ACC112 (cell line): ENCODE results near the gene HPSE.
"Not testable (repeated sequence)": the region's sequence is repeated elsewhere in the genome, so short reads cannot be mapped to it uniquely, and the experiment has no call there.

ENCODE experiments used
- H2AFZ ChIP-seq: fragments of 200-600 bp; sonication (generic); one replicate; pipeline ENCODE4 v1.6.0; 2017; ENCODE audit warnings: antibody characterized with exemption, low read length; ENCODE audit not compliant: unreplicated experiment
- H3K27ac ChIP-seq: fragments of 200-600 bp; sonication (generic); 2 replicates; pipeline ENCODE4 v1.5.1; 2014; ENCODE audit warnings: low read depth, mild to moderate bottlenecking, antibody characterized with exemption, low read length, moderate library complexity
- H3K27me3 ChIP-seq: fragments of 200-600 bp; sonication (generic); 2 replicates; pipeline ENCODE4 v1.6.1; 2014; ENCODE audit warnings: mild to moderate bottlenecking, antibody characterized with exemption, low read length, moderate library complexity, mixed read lengths; ENCODE audit not compliant: insufficient read depth
- H3K36me3 ChIP-seq: fragments of 200-600 bp; sonication (generic); 2 replicates; pipeline ENCODE4 v1.6.1; 2016; ENCODE audit warnings: mild to moderate bottlenecking, antibody characterized with exemption, low read length, moderate library complexity, mixed read lengths; ENCODE audit not compliant: insufficient read depth
- H3K4me1 ChIP-seq: fragments of 200-600 bp; sonication (generic); one replicate; pipeline ENCODE4 v1.6.1; 2016; ENCODE audit warnings: low read length, mixed read lengths; ENCODE audit not compliant: insufficient read depth, unreplicated experiment, control insufficient read depth
- H3K4me3 ChIP-seq: fragments of 200-600 bp; sonication (generic); 2 replicates; pipeline ENCODE4 v1.5.1; 2014; ENCODE audit warnings: mild to moderate bottlenecking, low read depth, low read length
- H3K79me2 ChIP-seq: fragments of 200-600 bp; sonication (generic); one replicate; pipeline ENCODE4 v1.6.0; 2016; ENCODE audit warnings: low read length; ENCODE audit not compliant: control insufficient read depth, unreplicated experiment, insufficient read depth

Gene HPSE

DNA sequence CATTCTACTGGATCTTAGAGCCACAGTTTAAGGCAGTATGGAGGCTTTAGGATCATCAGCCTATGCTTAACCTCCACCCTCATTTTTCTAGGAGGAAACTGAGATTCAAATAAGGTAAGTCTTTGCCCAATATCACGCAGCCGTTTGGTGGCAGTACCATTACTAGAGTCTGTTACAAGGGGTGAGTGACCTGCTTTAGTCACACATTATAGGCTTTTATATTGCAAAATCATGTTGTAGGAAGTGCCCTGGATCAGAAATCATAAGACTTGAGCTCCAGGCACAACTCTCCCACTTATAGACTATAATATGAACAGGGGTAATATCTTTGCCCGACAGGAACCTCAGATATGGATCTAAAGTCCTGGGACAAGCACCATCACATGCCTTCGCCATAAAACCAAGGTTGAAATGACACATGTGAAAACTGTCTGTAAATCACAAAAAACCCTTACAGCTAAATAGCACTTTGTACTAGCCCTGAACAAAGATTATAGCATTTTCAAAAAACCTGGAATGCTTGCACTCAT is 19.2 kb downstream of the HPSE start:
- Histone ChIP-seq H3K4me3 (no peak overlapping the region), H3K79me2 (no peaks in the 10 kb centered on the region), H3K4me1 (peaks cover 5% of the 10 kb centered on the region), H2AFZ (no peak overlapping the region), H3K36me3 (no peaks in the 10 kb centered on the region), H3K27ac (no peak overlapping the region), H3K27me3 (no peaks in the 10 kb centered on the region)

DNA sequence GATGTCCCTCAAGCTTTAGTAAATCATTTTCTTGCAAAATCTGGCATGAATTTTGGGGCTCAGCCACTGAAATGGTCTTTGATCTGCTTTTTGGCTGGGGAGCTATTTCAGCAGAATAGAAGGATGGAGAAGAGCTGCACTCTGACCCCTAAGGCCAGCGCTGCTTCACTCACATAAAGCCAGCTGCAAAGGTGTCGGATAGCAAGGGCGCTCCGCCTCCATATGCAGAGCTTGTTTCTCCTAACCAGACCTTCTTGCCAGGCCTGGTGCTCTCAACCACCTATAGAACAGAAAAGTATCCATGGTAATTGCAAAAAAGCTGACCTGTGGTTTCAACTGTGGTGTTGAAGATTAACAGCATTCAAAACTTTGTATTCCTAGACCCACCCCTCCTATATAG is 26.0 kb downstream of the HPSE start:
- no peaks in the 10 kb centered on the region for H3K36me3 ChIP-seq

DNA sequence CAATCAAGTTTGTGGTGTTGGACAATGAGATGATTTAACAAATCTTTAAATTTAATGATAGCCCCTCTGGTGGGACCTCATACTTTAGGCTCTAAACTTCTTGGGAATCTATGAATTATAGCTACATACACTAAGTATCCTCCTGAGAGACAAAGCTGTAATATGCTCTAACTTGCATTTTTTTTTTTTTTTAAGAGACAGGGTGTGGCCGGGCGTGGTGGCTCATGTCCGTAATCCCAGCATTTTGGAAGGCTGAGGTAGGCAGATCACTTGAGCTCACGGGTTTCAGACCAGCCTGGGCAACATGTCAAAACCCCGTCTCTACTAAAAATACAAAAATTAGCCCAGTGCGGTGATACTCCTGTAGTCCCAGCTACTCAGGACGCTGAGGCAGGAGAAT is 26.7 kb downstream of the HPSE start:
- no peaks in the 10 kb centered on the region for H3K36me3 ChIP-seq
- H3K4me1 ChIP-seq: no peaks in the 10 kb centered on the region
- H3K27me3 ChIP-seq: no peaks in the 10 kb centered on the region
- H3K4me3 ChIP-seq: no peak overlapping the region
- no peak overlapping the region for H2AFZ ChIP-seq
- H3K79me2 ChIP-seq: no peaks in the 10 kb centered on the region
- no peak overlapping the region for H3K27ac ChIP-seq

More for the DNA sequence above, 26.0 kb downstream of the HPSE start:
- no peaks in the 10 kb centered on the region for H3K79me2 ChIP-seq
- H3K27me3 ChIP-seq: no peaks in the 10 kb centered on the region
- no peak overlapping the region for H2AFZ ChIP-seq
- no peaks in the 10 kb centered on the region for H3K4me1 ChIP-seq
- H3K27ac ChIP-seq: no peak overlapping the region
- no peak overlapping the region for H3K4me3 ChIP-seq

GRCh38 chr4:83305187-83305586 is 29.5 kb downstream of the HPSE start:
- H3K36me3 ChIP-seq: no peaks in the 10 kb centered on the region
- H3K79me2 ChIP-seq: no peaks in the 10 kb centered on the region
- no peaks in the 10 kb centered on the region for H3K4me1 ChIP-seq
- no peaks in the 10 kb centered on the region for H3K27me3 ChIP-seq
- H3K27ac ChIP-seq: no peak overlapping the region
- no peak overlapping the region for H2AFZ ChIP-seq
- H3K4me3 ChIP-seq: no peak overlapping the region

GRCh38 chr4:83297548-83298260 is 36.9 kb downstream of the HPSE start:
- Histone ChIP-seq H3K4me1 (no peaks in the 10 kb centered on the region), H3K27me3 (no peaks in the 10 kb centered on the region), H2AFZ (no peak overlapping the region), H3K4me3 (no peak overlapping the region), H3K36me3 (no peaks in the 10 kb centered on the region), H3K27ac (no peak overlapping the region), H3K79me2 (no peaks in the 10 kb centered on the region)

DNA sequence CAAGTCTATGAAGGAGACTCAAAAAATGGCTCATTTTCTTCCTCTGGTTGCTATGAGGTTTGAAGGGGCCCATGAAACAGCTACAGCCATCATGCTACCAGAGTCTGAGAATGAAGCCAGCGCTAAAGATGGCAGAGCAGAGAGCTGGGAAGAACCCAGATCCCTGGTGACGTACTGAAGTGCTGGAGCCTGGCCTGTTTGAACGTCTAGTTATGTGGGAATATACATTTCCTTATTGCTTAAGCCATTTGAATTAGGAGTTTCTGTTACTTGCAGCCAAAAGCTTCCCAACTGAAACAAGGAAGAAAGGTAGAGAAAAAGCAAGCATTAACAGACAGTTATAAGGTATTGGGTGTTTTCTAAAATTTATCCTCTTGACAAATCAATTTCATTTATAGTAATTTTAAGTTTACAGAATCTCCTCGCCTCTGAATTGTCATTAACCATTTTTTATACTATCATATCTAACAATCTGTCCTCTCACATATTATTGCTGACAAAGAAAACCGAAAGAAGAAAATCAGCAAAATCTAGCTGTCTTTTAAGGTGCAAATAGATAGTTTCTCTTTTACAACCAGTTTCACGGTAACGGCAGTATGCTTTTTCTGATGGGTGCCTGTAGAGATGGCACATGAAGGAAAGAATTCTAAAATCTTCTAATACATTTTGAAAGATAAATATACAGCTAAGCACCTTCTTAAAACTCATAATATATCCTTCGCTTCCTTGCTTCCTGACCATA is 41.2 kb downstream of the HPSE start:
- no peak overlapping the region for H2AFZ ChIP-seq
- no peaks in the 10 kb centered on the region for H3K79me2 ChIP-seq
- no peak overlapping the region for H3K4me3 ChIP-seq
- no peaks in the 10 kb centered on the region for H3K4me1 ChIP-seq
- no peaks in the 10 kb centered on the region for H3K36me3 ChIP-seq
- H3K27ac ChIP-seq: no peak overlapping the region
- H3K27me3 ChIP-seq: no peaks in the 10 kb centered on the region

DNA sequence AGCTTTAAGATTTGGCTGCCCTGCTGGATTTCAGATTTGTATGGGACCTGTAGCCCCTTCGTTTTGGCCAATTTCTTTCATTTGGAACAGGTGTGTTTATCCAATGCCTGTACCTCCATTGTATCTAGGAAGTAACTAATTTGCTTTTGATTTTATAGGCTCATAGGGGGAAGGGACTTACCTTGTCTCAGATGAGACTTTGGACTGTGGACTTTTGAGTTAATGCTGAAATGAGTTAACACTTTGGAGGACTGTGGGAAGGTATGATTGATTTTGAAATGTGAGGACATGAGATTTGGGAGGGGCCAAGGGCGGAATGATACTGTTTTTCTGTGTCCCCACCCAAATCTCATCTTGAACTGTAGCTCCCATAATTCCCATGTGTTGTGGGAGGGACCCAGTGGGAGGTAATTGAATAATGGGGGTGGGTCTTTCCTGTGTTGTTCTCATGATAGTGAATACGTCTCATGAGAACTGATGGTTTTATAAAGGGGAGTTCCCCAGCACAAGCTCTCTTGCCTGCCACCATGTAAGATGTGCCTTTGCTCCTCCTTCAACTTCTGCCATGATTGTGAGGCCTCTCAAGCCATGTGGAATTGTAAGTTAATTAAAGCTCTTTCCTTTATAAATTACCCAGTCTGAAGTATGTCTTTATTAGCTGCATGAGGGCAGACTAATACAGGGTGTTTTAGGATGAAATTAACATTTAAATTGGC is 44.4 kb downstream of the HPSE start:
- H3K79me2 ChIP-seq, H3K27ac ChIP-seq, H3K36me3 ChIP-seq, H3K4me3 ChIP-seq, H3K27me3 ChIP-seq, H3K4me1 ChIP-seq, H2AFZ ChIP-seq: not testable (repeated sequence)

DNA sequence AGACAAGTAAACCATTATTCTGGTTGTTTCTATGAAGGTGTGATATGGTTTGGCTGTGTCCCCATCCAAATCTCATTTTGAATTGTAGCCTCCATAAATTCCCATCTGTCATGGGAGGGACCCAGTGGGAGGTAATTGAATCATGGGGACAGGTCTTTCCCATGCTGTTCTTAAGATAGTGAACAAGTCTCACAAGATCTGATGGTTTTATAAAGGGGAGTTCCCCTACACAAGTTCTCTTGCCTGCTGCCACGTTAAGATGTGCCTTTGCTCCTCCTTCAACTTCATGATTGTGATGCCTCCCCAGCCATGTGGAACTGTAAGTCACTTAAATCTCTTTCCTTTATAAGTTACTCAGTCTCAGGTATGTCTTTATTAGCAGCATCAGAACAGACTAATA is 46.3 kb downstream of the HPSE start:
- H3K27me3 ChIP-seq, H3K4me3 ChIP-seq, H3K4me1 ChIP-seq, H3K36me3 ChIP-seq, H2AFZ ChIP-seq, H3K79me2 ChIP-seq, H3K27ac ChIP-seq: not testable (repeated sequence)

GRCh38 chr4:83285055-83285407 is 49.6 kb downstream of the HPSE start:
- H3K4me1 ChIP-seq: peaks cover 28% of the 10 kb centered on the region
- no peaks in the 10 kb centered on the region for H3K27me3 ChIP-seq
- peak overlapping the region; percentile 82 for H3K4me3 ChIP-seq
- H3K36me3 ChIP-seq: no peaks in the 10 kb centered on the region
- peak overlapping the region; percentile 89 for H2AFZ ChIP-seq
- peaks cover 26% of the 10 kb centered on the region for H3K79me2 ChIP-seq
- peak overlapping the region; percentile 96 for H3K27ac ChIP-seq

GRCh38 chr4:83284193-83285054 is 50.2 kb downstream of the HPSE start, which contains the start of gene COQ2:
Gene COQ2, minus strand, starts transcription at chr4:83284798. Its CDS starts 34 bp downstream, at chr4:83284764.
- peaks cover 26% of the 10 kb centered on the region for H3K79me2 ChIP-seq
- no peaks in the 10 kb centered on the region for H3K36me3 ChIP-seq
- peak within 1 kb of the TSS; percentile 96 for H3K27ac ChIP-seq
- no peaks in the 10 kb centered on the region for H3K27me3 ChIP-seq
- H3K4me1 ChIP-seq: peaks cover 28% of the 10 kb centered on the region
- peak within 1 kb of the TSS; percentile 89 for H2AFZ ChIP-seq
- peak within 1 kb of the TSS; percentile 82 for H3K4me3 ChIP-seq
